Chondrocyte (in vitro differentiated cells): ENCODE data around the gene AHI1. TPM values are rescaled to one million over a fixed set of nuclear protein-coding genes. Genes with fewer than 3 reads are reported as not detected.

Source experiments
- DNase-seq: peaks from one replicate; pipeline ENCODE4 v3.0.0; 2021; ENCODE audit warnings: mixed read lengths, low spot score
- H3K27ac Mint-ChIP-seq: one replicate; pipeline ENCODE4 v1.8.0; 2021; ENCODE audit warnings: mild to moderate bottlenecking, moderate library complexity, mixed read lengths; ENCODE audit not compliant: unreplicated experiment
- H3K27me3 Mint-ChIP-seq: 2 replicates; pipeline ENCODE4 v1.8.0; 2021; ENCODE audit warnings: low read depth, mixed read lengths
- H3K36me3 Mint-ChIP-seq: 2 replicates; pipeline ENCODE4 v1.8.0; 2021; ENCODE audit warnings: low read depth, mixed read lengths
- H3K4me1 Mint-ChIP-seq: 2 replicates; pipeline ENCODE4 v1.8.0; 2021; ENCODE audit warnings: low read depth, mild to moderate bottlenecking, mixed read lengths
- H3K4me3 Mint-ChIP-seq: one replicate; pipeline ENCODE4 v1.8.0; 2021; ENCODE audit warnings: mild to moderate bottlenecking, moderate library complexity, mixed read lengths; ENCODE audit not compliant: unreplicated experiment
- H3K9me3 Mint-ChIP-seq: 2 replicates; pipeline ENCODE4 v1.8.0; 2021; ENCODE audit warnings: low read depth, mixed read lengths
- CTCF ChIP-seq: fragments of 200-600 bp; sonication (generic); IDR thresholded peaks from 2 replicates; pipeline ENCODE4 v1.5.0; 2021; ENCODE audit warnings: antibody characterized with exemption, mild to moderate bottlenecking, moderate library complexity
- total RNA-seq: library from RNA; stranded (reverse); gene quantifications from 3 replicates; pipeline ENCODE4 v1.2.1, GENCODE V29; 2021

The AHI1 gene
- total RNA-seq, 1 donor from 2014 or later: 14.8 TPM

DNA sequence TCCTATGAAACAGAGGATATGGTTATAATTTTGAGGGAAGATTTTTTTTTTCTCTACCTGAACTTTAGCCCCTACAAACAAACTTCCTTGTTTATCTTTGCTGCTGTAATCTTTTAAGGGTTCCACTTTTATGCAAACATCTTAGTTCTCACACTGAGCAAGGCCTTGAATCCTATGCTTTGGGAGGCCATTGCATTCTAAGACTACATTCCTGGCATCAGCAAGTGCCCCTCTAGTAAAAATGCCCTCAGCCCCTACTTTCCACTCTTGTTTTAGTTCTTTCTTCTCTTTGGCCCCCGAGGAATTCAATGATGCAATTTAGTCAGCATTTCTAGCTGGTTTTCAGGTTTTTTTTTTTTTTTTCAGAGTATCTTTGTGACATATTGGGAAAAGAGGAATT is 8.1 kb upstream of the AHI1 start:
- TF ChIP-seq CTCF: no peak
- H3K4me3 Mint-ChIP-seq: no peak overlapping the region

DNA sequence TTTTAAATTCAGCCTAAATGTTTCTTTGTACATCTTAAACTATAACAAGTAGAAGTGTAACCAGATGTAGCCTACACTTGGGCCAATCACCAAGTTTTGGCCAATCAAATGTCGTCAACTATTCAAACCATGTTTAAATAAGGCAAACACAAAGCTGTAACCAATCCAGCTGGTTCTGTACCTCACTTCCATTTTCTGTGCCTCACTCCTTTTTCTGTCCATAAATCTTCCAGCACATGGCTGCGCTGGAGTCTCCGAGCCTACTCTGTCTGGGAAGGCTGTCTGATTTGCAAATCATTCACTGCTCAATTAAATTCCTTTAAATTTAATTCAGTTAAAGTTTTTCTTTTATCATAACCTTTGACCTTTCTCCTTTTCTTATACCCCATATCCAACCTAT is 7.7 kb upstream of the AHI1 start:
- Mint-ChIP-seq H3K4me1 (no peaks in the 10 kb centered on the region), H3K27me3 (no peaks in the 10 kb centered on the region), H3K36me3 (no peaks in the 10 kb centered on the region), H3K27ac (no peak overlapping the region), H3K9me3 (no peaks in the 10 kb centered on the region), H3K4me3 (no peak overlapping the region)
- no peak for TF ChIP-seq CTCF
- DNase-seq: no peak

More for the DNA sequence above, 8.1 kb upstream of the AHI1 start:
- Mint-ChIP-seq H3K27me3 (no peaks in the 10 kb centered on the region), H3K27ac (no peak overlapping the region), H3K4me1 (no peaks in the 10 kb centered on the region), H3K9me3 (no peaks in the 10 kb centered on the region), H3K36me3 (no peaks in the 10 kb centered on the region)
- DNase-seq: no peak

GRCh38 chr6:135504734-135505133 is 7.2 kb upstream of the AHI1 start:
- H3K27ac Mint-ChIP-seq: no peak overlapping the region
- no peaks in the 10 kb centered on the region for H3K4me1 Mint-ChIP-seq
- TF ChIP-seq CTCF: no peak
- H3K9me3 Mint-ChIP-seq: no peaks in the 10 kb centered on the region
- H3K36me3 Mint-ChIP-seq: no peaks in the 10 kb centered on the region
- DNase-seq: no peak
- H3K4me3 Mint-ChIP-seq: no peak overlapping the region
- H3K27me3 Mint-ChIP-seq: no peaks in the 10 kb centered on the region

- no peaks in the 10 kb centered on the region for H3K36me3 Mint-ChIP-seq
- H3K4me3 Mint-ChIP-seq: no peak overlapping the region
- TF ChIP-seq CTCF: no peak
- no peaks in the 10 kb centered on the region for H3K27me3 Mint-ChIP-seq
- H3K4me1 Mint-ChIP-seq: no peaks in the 10 kb centered on the region
- DNase-seq: no peak
- H3K27ac Mint-ChIP-seq: no peak overlapping the region
- no peaks in the 10 kb centered on the region for H3K9me3 Mint-ChIP-seq
These were observed 6.3 kb upstream of the AHI1 start for GRCh38 chr6:135503703-135504475.

GRCh38 chr6:135499441-135500340 is 2.2 kb upstream of the AHI1 start:
- H3K4me1 Mint-ChIP-seq: peaks cover 16% of the 10 kb centered on the region

More at GRCh38 chr6:135499441-135500340, 2.2 kb upstream of the AHI1 start:
- Mint-ChIP-seq H3K27ac (no peak overlapping the region), H3K9me3 (no peaks in the 10 kb centered on the region), H3K27me3 (no peaks in the 10 kb centered on the region), H3K36me3 (no peaks in the 10 kb centered on the region), H3K4me3 (no peak overlapping the region)
- no peak for TF ChIP-seq CTCF
- no peak for DNase-seq
